CD14-positive monocyte (primary cell): Measurements from ENCODE around the gene MLEC. TPM values are rescaled to one million over a fixed set of nuclear protein-coding genes. Genes with fewer than 3 reads are reported as not detected.
"Not testable (repeated sequence)": the region's sequence is repeated elsewhere in the genome, so short reads cannot be mapped to it uniquely, and the experiment has no call there.

Experiments used
- DNase-seq, 3 donors: peaks; one replicate each; pipeline ENCODE4 v3.0.0-alpha.2; 2011 to 2022
- H2AFZ ChIP-seq: 2 replicates; pipeline ENCODE4 v1.6.0; 2012; ENCODE audit warnings: mild to moderate bottlenecking, low read depth, low read length, inconsistent platforms; ENCODE audit not compliant: insufficient read depth, poor library complexity, severe bottlenecking
- H3K27ac ChIP-seq, 2 donors: 1 replicate in 1 of 2; 2 replicates in 1 of 2; pipeline ENCODE4 v1.5.1; 2012 to 2013; ENCODE audit warnings: low read length in 2 of 2, control low read depth in 1 of 2, inconsistent platforms in 1 of 2, low read depth in 1 of 2, mild to moderate bottlenecking in 1 of 2
- H3K27me3 ChIP-seq, 2 donors: one replicate each; pipeline versions ENCODE4 v1.6.0 to v1.6.1; 2011 to 2013; ENCODE audit warnings: low read length in 2 of 2; ENCODE audit not compliant: control insufficient read depth in 2 of 2, insufficient read depth in 2 of 2
- H3K36me3 ChIP-seq, 2 donors: replicated peaks in 1 of 2; 1 replicate in 1 of 2; 2 replicates in 1 of 2; pipeline versions ENCODE4 v1.5.1 to v1.6.1; 2012 to 2013; ENCODE audit warnings: low read length in 2 of 2, control low read depth in 1 of 2, inconsistent platforms in 1 of 2, mild to moderate bottlenecking in 1 of 2; ENCODE audit not compliant: insufficient read depth in 2 of 2, control insufficient read depth in 1 of 2
- H3K4me1 ChIP-seq, 2 donors: 1 replicate in 1 of 2; 2 replicates in 1 of 2; pipeline versions ENCODE4 v1.5.1 to v1.6.1; 2012 to 2013; ENCODE audit warnings: low read length in 2 of 2, control low read depth in 1 of 2, inconsistent platforms in 1 of 2, mild to moderate bottlenecking in 1 of 2, moderate library complexity in 1 of 2; ENCODE audit not compliant: insufficient read depth in 2 of 2, control insufficient read depth in 1 of 2
- H3K4me2 ChIP-seq: replicated peaks from 2 replicates; pipeline ENCODE3; 2012; ENCODE audit warnings: low read length, moderate library complexity, mild to moderate bottlenecking; ENCODE audit not compliant: poor library complexity, severe bottlenecking; ENCODE audit errors: extremely low read depth
- H3K4me3 ChIP-seq, 3 experiments: fragments of 200-600 bp in 1 of 3; sonication (generic) in 1 of 3; replicated peaks in 1 of 3; 1 replicate in 2 of 3; 2 replicates in 1 of 3; pipeline ENCODE4 v1.5.1; 2011 to 2013; ENCODE audit warnings: low read length in 3 of 3, mild to moderate bottlenecking in 3 of 3, control low read depth in 2 of 3, low read depth in 2 of 3, inconsistent platforms in 1 of 3, moderate library complexity in 1 of 3
- H3K79me2 ChIP-seq: 2 replicates; pipeline ENCODE4 v1.6.0; 2012; ENCODE audit warnings: mild to moderate bottlenecking, control low read depth, inconsistent platforms, low read length, moderate library complexity; ENCODE audit not compliant: insufficient read depth
- H3K9ac ChIP-seq: 2 replicates; pipeline ENCODE4 v1.6.0; 2017; ENCODE audit warnings: low read length, mild to moderate bottlenecking; ENCODE audit not compliant: insufficient read depth, poor library complexity, severe bottlenecking
- H3K9me3 ChIP-seq, 2 donors: replicated peaks in 1 of 2; 1 replicate in 1 of 2; 2 replicates in 1 of 2; pipeline versions ENCODE4 v1.5.1 to v1.6.1; 2012 to 2013; ENCODE audit warnings: low read length in 2 of 2, control low read depth in 1 of 2; ENCODE audit not compliant: control insufficient read depth in 1 of 2, insufficient read depth in 1 of 2
- H4K20me1 ChIP-seq: 2 replicates; pipeline ENCODE4 v1.6.0; 2012; ENCODE audit warnings: mild to moderate bottlenecking, low read length, control low read depth, moderate library complexity; ENCODE audit not compliant: insufficient read depth
- H3K27ac Mint-ChIP-seq, 7 donors: one replicate each; pipeline ENCODE4 v1.8.0; 2020; ENCODE audit warnings: mild to moderate bottlenecking in 7 of 7, mixed read lengths in 7 of 7, moderate library complexity in 6 of 7, inconsistent platforms in 2 of 7
- H3K27me3 Mint-ChIP-seq, 3 donors: one replicate each; pipeline ENCODE4 v1.8.0; 2021 to 2022; ENCODE audit warnings: low read depth in 3 of 3, mild to moderate bottlenecking in 3 of 3, mixed read lengths in 3 of 3, moderate library complexity in 3 of 3, inconsistent platforms in 1 of 3
- H3K36me3 Mint-ChIP-seq, 2 donors: one replicate each; pipeline ENCODE4 v1.8.0; 2020; ENCODE audit warnings: mixed read lengths in 2 of 2, inconsistent platforms in 1 of 2, mild to moderate bottlenecking in 1 of 2
- H3K4me1 Mint-ChIP-seq: one replicate; pipeline ENCODE4 v1.8.0; 2020; ENCODE audit warnings: mild to moderate bottlenecking, mixed read lengths
- H3K4me3 Mint-ChIP-seq, 2 donors: one replicate each; pipeline ENCODE4 v1.8.0; 2020; ENCODE audit warnings: mild to moderate bottlenecking in 2 of 2, mixed read lengths in 2 of 2, moderate library complexity in 1 of 2
- H3K9me3 Mint-ChIP-seq, 7 donors: one replicate each; pipeline ENCODE4 v1.8.0; 2020 to 2022; ENCODE audit warnings: mixed read lengths in 7 of 7, mild to moderate bottlenecking in 6 of 7, moderate library complexity in 6 of 7, inconsistent platforms in 2 of 7
- WGBS: methylation state at CpG from one replicate; pipeline ENCODE4 v1.1.5; 2013; ENCODE audit warnings: missing lambda C conversion rate; ENCODE audit not compliant: insufficient coverage; 5-methylcytosine and 5-hydroxymethylcytosine counted together
- intact Hi-C, 2 donors: fragments of 100-400 bp; cut with micrococcal nuclease; formaldehyde crosslinking; loops; one replicate each; pipeline versions ENCODE4 v1.15.0 to v1.15.1; 2023
- polyA plus RNA-seq, 3 donors: library from polyadenylated mRNA; depleted of rRNA in 1 of 3; unstranded in 2 of 3; stranded (reverse) in 1 of 3; fragments of 300-500 nt in 2 of 3; fragments of >200 nt in 1 of 3; fragmentation: Illumina TruSeq in 2 of 3; gene quantifications; 1 replicate in 2 of 3; 2 replicates in 1 of 3; pipeline ENCODE4 v1.2.3, GENCODE V29; 2012 to 2021
- TF ChIP-seq, protein P1 (sequence below): fragments of 200-600 bp; IDR thresholded peaks from one replicate; pipeline ENCODE4 v1.8.0; 2022; ENCODE audit warnings: antibody characterized with exemption, mild to moderate bottlenecking

MLEC gene
- polyA plus RNA-seq, 3 donors, result 10.9 to 79.5 (median 65.3) TPM

- intact Hi-C loops, result no loop called here
- H3K27me3 ChIP-seq, result no peaks in the 10 kb centered on the region
- H3K9me3 ChIP-seq, result no peaks in the 10 kb centered on the region
- H4K20me1 ChIP-seq, result no peaks in the 10 kb centered on the region
- no peak overlapping the region for H3K9ac ChIP-seq
- no peak overlapping the region for H3K27ac Mint-ChIP-seq
- H3K27me3 Mint-ChIP-seq, result peaks cover 0 to 8% (median 5%) of the 10 kb centered on the region in 3 donors
- TF ChIP-seq, protein P1, sequence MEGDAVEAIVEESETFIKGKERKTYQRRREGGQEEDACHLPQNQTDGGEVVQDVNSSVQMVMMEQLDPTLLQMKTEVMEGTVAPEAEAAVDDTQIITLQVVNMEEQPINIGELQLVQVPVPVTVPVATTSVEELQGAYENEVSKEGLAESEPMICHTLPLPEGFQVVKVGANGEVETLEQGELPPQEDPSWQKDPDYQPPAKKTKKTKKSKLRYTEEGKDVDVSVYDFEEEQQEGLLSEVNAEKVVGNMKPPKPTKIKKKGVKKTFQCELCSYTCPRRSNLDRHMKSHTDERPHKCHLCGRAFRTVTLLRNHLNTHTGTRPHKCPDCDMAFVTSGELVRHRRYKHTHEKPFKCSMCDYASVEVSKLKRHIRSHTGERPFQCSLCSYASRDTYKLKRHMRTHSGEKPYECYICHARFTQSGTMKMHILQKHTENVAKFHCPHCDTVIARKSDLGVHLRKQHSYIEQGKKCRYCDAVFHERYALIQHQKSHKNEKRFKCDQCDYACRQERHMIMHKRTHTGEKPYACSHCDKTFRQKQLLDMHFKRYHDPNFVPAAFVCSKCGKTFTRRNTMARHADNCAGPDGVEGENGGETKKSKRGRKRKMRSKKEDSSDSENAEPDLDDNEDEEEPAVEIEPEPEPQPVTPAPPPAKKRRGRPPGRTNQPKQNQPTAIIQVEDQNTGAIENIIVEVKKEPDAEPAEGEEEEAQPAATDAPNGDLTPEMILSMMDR, result no peak
- H3K79me2 ChIP-seq, result no peaks in the 10 kb centered on the region
- peaks cover 5% of the 10 kb centered on the region for H3K4me1 Mint-ChIP-seq
- H3K36me3 ChIP-seq, result no peaks in the 10 kb centered on the region
- no peaks in the 10 kb centered on the region for H3K36me3 Mint-ChIP-seq
- 88% methylated on average over 15 of the region's 19 CpGs for WGBS
- no peak overlapping the region for H3K27ac ChIP-seq
- H3K4me2 ChIP-seq, result no peak overlapping the region
- peaks cover 0 to 1% (median 0%) of the 10 kb centered on the region in 7 donors for H3K9me3 Mint-ChIP-seq
- H3K4me3 ChIP-seq, result no peak overlapping the region
- peaks cover 4 to 6% of the 10 kb centered on the region in 2 donors for H3K4me1 ChIP-seq
- DNase-seq, result no peak
- H2AFZ ChIP-seq, result no peak overlapping the region
- peak overlapping the region in 1 of 2 donors; percentile 20 for H3K4me3 Mint-ChIP-seq
These were observed 17.8 kb upstream of the MLEC start for GRCh38 chr12:120668868-120669840.

DNA sequence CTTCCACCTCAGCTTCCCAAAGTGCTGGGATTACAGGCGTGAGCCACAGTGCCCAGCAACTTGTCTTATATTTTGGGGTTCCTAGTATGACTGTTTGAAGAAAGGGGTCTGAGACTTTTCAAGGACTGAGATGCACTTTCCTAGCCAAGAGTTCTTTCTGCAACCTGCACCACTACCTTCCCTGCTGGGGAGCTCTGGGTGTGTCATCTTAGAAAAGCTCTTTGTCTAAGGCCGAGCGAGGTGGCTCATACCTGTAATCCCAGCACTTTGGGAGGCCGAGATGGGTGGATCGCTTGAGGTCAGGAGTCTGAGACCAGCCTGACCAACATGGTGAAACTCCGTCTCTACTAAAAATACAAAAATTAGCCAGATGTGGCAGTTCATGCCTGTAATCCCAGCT lies 16.7 kb upstream of the MLEC start:
- DNase-seq, H3K4me1 Mint-ChIP-seq, intact Hi-C loops, H3K9ac ChIP-seq, H3K9me3 ChIP-seq, H3K4me3 Mint-ChIP-seq, H3K27me3 ChIP-seq, H3K4me2 ChIP-seq, H3K4me1 ChIP-seq, H3K36me3 ChIP-seq, H4K20me1 ChIP-seq, H3K79me2 ChIP-seq, H3K36me3 Mint-ChIP-seq, H3K27ac Mint-ChIP-seq, H3K4me3 ChIP-seq, H3K27ac ChIP-seq, H3K27me3 Mint-ChIP-seq, H3K9me3 Mint-ChIP-seq, H2AFZ ChIP-seq: not testable (repeated sequence)
- WGBS, result 100% methylated on average over 5 of the region's 6 CpGs
